HepG2 (cell line): ENCODE data around the gene TRIM5. TPM values are rescaled to one million over a fixed set of nuclear protein-coding genes. Genes with fewer than 3 reads are reported as not detected.

Experiments used
- ATAC-seq: fragments of 200-7000 bp; cut with Tn5 transposase; 3 replicates; pipeline ENCODE4 v1.9.1; 2020; ENCODE audit warnings: mild to moderate bottlenecking, moderate library complexity
- BruUV-seq: library from RNA; stranded (reverse); fragments of 400-500 nt; replicated peaks from 2 replicates; lab custom pipeline; 2021; lab: Mats Ljungman, UMichigan
- CTCF ChIA-PET: fragments of 300-600 bp; formaldehyde crosslinking; extraction: SDS; loops from one replicate; lab custom pipeline; 2021; ENCODE audit warnings: low total read pairs, inconsistent platforms, low intra/inter-chr PET ratio; lab: Yijun Ruan, JAX
- POLR2A ChIA-PET: fragments of 350-600 bp; sonication (Branson Sonifier 250); formaldehyde crosslinking; loops from one replicate; lab custom pipeline; 2020; ENCODE audit warnings: antibody characterized with exemption, inconsistent platforms; lab: Yijun Ruan, JAX
- DNase-seq: peaks from one replicate; pipeline ENCODE4 v3.0.0-alpha.2; 2015; ENCODE audit warnings: low spot score
- FAIRE-seq: peaks from 3 replicates; lab custom pipeline; 2011; peaks lifted over from hg19 to GRCh38; lab: Jason Lieb, UNC
- H2AFZ ChIP-seq: one replicate; pipeline ENCODE4 v1.6.1; 2011; ENCODE audit warnings: low read length, inconsistent platforms
- H3K27ac ChIP-seq: fragments of 300-600 bp; 3 replicates; pipeline ENCODE4 v1.8.0; 2011; ENCODE audit warnings: mixed run types, mild to moderate bottlenecking, mixed read lengths, low read length, inconsistent platforms; ENCODE audit not compliant: insufficient read depth; ENCODE audit errors: extremely low read length
- H3K27me3 ChIP-seq, 2 experiments: fragments of 200-600 bp in 1 of 2; 2 replicates in 1 of 2; 3 replicates in 1 of 2; pipeline versions ENCODE4 v1.6.0 to v1.8.0; 2011; ENCODE audit warnings: low read length in 2 of 2, mild to moderate bottlenecking in 2 of 2, moderate library complexity in 2 of 2, inconsistent platforms in 1 of 2; ENCODE audit not compliant: insufficient read depth in 2 of 2, control insufficient read depth in 1 of 2
- H3K36me3 ChIP-seq, 2 experiments: fragments of 200-600 bp in 1 of 2; replicated peaks in 1 of 2; 2 replicates in 1 of 2; 3 replicates in 1 of 2; pipeline versions ENCODE4 v1.5.1 to v1.8.0; 2011; ENCODE audit warnings: low read length in 2 of 2, inconsistent platforms in 1 of 2; ENCODE audit not compliant: insufficient read depth in 2 of 2, control insufficient read depth in 1 of 2
- H3K4me1 ChIP-seq: 2 replicates; pipeline ENCODE4 v1.5.1; 2012; ENCODE audit warnings: low read length, inconsistent platforms; ENCODE audit not compliant: insufficient read depth
- H3K4me2 ChIP-seq: 2 replicates; pipeline ENCODE4 v1.6.0; 2011; ENCODE audit warnings: low read depth, low read length, inconsistent platforms
- H3K4me3 ChIP-seq, 3 experiments: fragments of 200-600 bp in 1 of 3; sonication (generic), shearing (Covaris generic) in 1 of 3; replicated peaks in 1 of 3; 2 replicates each; pipeline ENCODE4 v1.5.1; 2011 to 2016; ENCODE audit warnings: low read length in 3 of 3, inconsistent platforms in 2 of 3, low read depth in 2 of 3, mild to moderate bottlenecking in 2 of 3, control low read depth in 1 of 3, mixed read lengths in 1 of 3; ENCODE audit not compliant: insufficient read depth in 1 of 3
- H3K79me2 ChIP-seq: one replicate; pipeline ENCODE4 v1.6.1; 2011; ENCODE audit warnings: low read length, inconsistent platforms; ENCODE audit not compliant: insufficient read depth
- H3K9ac ChIP-seq: 2 replicates; pipeline ENCODE4 v1.6.0; 2011; ENCODE audit warnings: mild to moderate bottlenecking, low read depth, low read length, inconsistent platforms; ENCODE audit not compliant: insufficient read depth
- H3K9me3 ChIP-seq: 2 replicates; pipeline ENCODE4 v1.5.1; 2012; ENCODE audit warnings: mild to moderate bottlenecking, low read length
- H4K20me1 ChIP-seq: 2 replicates; pipeline ENCODE4 v1.6.0; 2011; ENCODE audit warnings: inconsistent platforms, mild to moderate bottlenecking, low read length, moderate library complexity; ENCODE audit not compliant: insufficient read depth
- CSRNP1 ChIP-seq: sonication (generic); formaldehyde crosslinking; IDR thresholded peaks from 2 replicates; pipeline ENCODE4 v1.8.1; 2023; ENCODE audit warnings: mild to moderate bottlenecking, missing genetic modification reagents
- KDM1A ChIP-seq: IDR thresholded peaks from 2 replicates; pipeline ENCODE4 v1.6.1; 2016; ENCODE audit warnings: missing compliant biosample characterization
- KIAA2018 ChIP-seq: sonication (generic); formaldehyde crosslinking; IDR thresholded peaks from 2 replicates; pipeline ENCODE4 v1.5.0; 2020; ENCODE audit warnings: mild to moderate bottlenecking, missing genetic modification reagents, borderline replicate concordance
- KLF9 ChIP-seq: IDR thresholded peaks from 2 replicates; pipeline ENCODE4 v1.6.1; 2016; ENCODE audit warnings: low read depth
- TBX2 ChIP-seq: sonication (generic); formaldehyde crosslinking; IDR thresholded peaks from 2 replicates; pipeline ENCODE4 v1.5.0; 2020; ENCODE audit warnings: missing genetic modification reagents, mild to moderate bottlenecking, borderline replicate concordance
- ZNF296 ChIP-seq: sonication (generic); formaldehyde crosslinking; conservative IDR thresholded peaks from 2 replicates; pipeline ENCODE4 v1.5.0; 2020; ENCODE audit warnings: mild to moderate bottlenecking, missing genetic modification reagents
- ZNF543 ChIP-seq: sonication (generic); formaldehyde crosslinking; IDR thresholded peaks from 2 replicates; pipeline ENCODE4 v1.4.0; 2020; ENCODE audit warnings: mild to moderate bottlenecking, missing genetic modification reagents
- WGBS: methylation state at CpG from one replicate; pipeline ENCODE4 v1.1.6; 2017; ENCODE audit warnings: low lambda C conversion rate; 5-methylcytosine and 5-hydroxymethylcytosine counted together
- in situ Hi-C: cut with HindIII; loops from 2 replicates; pipeline ENCODE4 v1.10.0; 2017; ENCODE audit warnings: low pct_unique_long_range_greater_than_20kb; ENCODE audit not compliant: extremely low pct_ligation_motif_present
- intact Hi-C: fragments of 100-400 bp; cut with micrococcal nuclease; formaldehyde crosslinking; loops from one replicate; pipeline ENCODE4 v1.10.0; 2022; ENCODE audit not compliant: unreplicated experiment
- polyA plus RNA-seq, 8 experiments: library from polyadenylated mRNA; depleted of rRNA in 3 of 8; stranded (reverse) in 7 of 8; unstranded in 1 of 8; fragments of >200 nt; fragmentation: Illumina TruSeq in 4 of 8; extraction: Trizol in 4 of 8; gene quantifications; 2 replicates each; pipeline versions ENCODE4 v1.2.1 to v1.2.3, GENCODE V29; 2011 to 2016; ENCODE audit warnings: low read depth in 4 of 8, missing spikeins in 1 of 8, mixed read lengths in 1 of 8; ENCODE audit not compliant: insufficient read depth in 1 of 8
- total RNA-seq, 5 experiments: library from RNA; depleted of rRNA; stranded (reverse); fragments of >200 nt; fragmentation: Illumina TruSeq; extraction: Trizol; gene quantifications; 2 replicates each; pipeline ENCODE4 v1.2.3, GENCODE V29; 2016; ENCODE audit warnings: low read depth in 1 of 5
- TF ChIP-seq, protein P1 (sequence below): sonication (generic); formaldehyde crosslinking; IDR thresholded peaks from 2 replicates; pipeline ENCODE4 v1.4.0; 2020; ENCODE audit warnings: missing genetic modification reagents, borderline replicate concordance

Gene TRIM5
- total and polyA plus RNA-seq, 2 of the 13 experiments (the other 11 are each of a cell fraction or from before 2014, with no cell fraction given), result 7.8 to 13.1 TPM

DNA sequence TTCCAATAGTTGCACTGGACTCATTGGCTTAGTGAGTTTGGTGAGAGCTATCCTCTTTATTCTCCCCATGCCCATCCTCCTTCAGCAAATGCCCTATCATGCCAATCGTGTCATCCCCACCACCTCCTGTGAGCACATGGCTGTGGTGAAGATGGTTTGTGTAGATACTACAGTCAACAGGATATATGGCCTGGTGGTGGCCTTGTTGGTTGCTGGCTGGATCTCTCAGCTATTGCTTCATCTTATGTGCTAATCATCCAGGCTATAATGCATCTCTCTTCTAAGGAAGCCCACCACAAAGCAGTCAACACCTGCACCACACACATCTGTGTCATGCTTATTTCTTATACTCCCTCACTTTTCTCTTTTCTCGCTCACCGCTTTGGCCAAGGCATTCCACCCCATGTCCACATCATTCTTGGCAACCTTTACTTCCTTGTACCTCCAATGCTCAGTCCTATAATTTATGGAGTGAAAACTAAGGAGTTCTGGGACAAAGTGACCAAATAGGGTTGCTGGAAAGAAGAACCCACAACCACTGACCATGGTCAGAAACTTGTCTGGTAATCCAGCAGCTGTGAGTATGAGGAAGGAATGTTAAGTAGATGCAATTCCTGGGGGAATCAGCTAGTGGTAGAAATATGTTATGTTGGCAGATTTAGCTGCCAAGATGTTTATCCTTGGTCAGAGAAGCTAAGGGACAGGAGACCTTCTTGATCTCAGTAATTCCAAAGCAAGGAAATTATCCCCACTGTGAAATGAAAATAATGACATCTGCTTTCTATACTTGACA is 35.0 kb upstream of the TRIM5 start:
- H3K79me2 ChIP-seq, result no peaks in the 10 kb centered on the region
- H3K4me2 ChIP-seq, result no peak overlapping the region
- no peak overlapping the region for H3K4me3 ChIP-seq
- no peak for FAIRE-seq
- H3K9ac ChIP-seq, result no peak overlapping the region
- ATAC-seq, result no peak
- WGBS, result 31% methylated on average over 3 of the region's 3 CpGs
- BruUV-seq, result no TSS peak
- H3K4me1 ChIP-seq, result peaks cover 9% of the 10 kb centered on the region
- POLR2A ChIA-PET, result no interaction called here
- H3K27me3 ChIP-seq, result no peaks in the 10 kb centered on the region
- no peak for DNase-seq
- no peaks in the 10 kb centered on the region for H3K9me3 ChIP-seq
- intact Hi-C loops, result no loop called here
- no peaks in the 10 kb centered on the region for H3K36me3 ChIP-seq
- CTCF ChIA-PET, result no interaction called here
- in situ Hi-C loops, result no loop called here
- no peaks in the 10 kb centered on the region for H4K20me1 ChIP-seq
- H3K27ac ChIP-seq, result no peak overlapping the region
- no peak overlapping the region for H2AFZ ChIP-seq
- TF ChIP-seq, protein P1, sequence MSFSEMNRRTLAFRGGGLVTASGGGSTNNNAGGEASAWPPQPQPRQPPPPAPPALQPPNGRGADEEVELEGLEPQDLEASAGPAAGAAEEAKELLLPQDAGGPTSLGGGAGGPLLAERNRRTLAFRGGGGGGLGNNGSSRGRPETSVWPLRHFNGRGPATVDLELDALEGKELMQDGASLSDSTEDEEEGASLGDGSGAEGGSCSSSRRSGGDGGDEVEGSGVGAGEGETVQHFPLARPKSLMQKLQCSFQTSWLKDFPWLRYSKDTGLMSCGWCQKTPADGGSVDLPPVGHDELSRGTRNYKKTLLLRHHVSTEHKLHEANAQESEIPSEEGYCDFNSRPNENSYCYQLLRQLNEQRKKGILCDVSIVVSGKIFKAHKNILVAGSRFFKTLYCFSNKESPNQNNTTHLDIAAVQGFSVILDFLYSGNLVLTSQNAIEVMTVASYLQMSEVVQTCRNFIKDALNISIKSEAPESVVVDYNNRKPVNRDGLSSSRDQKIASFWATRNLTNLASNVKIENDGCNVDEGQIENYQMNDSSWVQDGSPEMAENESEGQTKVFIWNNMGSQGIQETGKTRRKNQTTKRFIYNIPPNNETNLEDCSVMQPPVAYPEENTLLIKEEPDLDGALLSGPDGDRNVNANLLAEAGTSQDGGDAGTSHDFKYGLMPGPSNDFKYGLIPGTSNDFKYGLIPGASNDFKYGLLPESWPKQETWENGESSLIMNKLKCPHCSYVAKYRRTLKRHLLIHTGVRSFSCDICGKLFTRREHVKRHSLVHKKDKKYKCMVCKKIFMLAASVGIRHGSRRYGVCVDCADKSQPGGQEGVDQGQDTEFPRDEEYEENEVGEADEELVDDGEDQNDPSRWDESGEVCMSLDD, result no peak
- TF ChIP-seq KIAA2018 (no peak), TBX2 (CRISPR knock-in tag) (no peak), ZNF296 (CRISPR knock-in tag) (no peak), KDM1A (CRISPR knock-in tag) (no peak), ZNF543 (CRISPR knock-in tag) (no peak), KLF9 (CRISPR knock-in tag) (no peak), CSRNP1 (no peak)
